Brain microvascular endothelial cell (primary cell): Measurements from ENCODE around the gene PLPP3.

Experiments used
- DNase-seq: peaks from one replicate; pipeline ENCODE4 v3.0.0-alpha.2; 2020
- H3K27ac ChIP-seq: fragments of 250-450 bp; sonication (Bioruptor Pico); 2 replicates; pipeline ENCODE4 v1.5.1; 2020; ENCODE audit warnings: mild to moderate bottlenecking, moderate library complexity
- H3K27me3 ChIP-seq: fragments of 250-450 bp; sonication (Bioruptor Pico); replicated peaks from 2 replicates; pipeline ENCODE4 v1.5.1; 2020; ENCODE audit warnings: mild to moderate bottlenecking
- H3K36me3 ChIP-seq: fragments of 250-450 bp; sonication (Bioruptor Pico); replicated peaks from 2 replicates; pipeline ENCODE4 v1.5.1; 2020; ENCODE audit warnings: mild to moderate bottlenecking
- H3K4me3 ChIP-seq: 2 replicates; pipeline ENCODE4 v1.5.1; 2011; ENCODE audit warnings: low read depth, mild to moderate bottlenecking, control low read depth, low read length, moderate library complexity
- in situ Hi-C: cut with HindIII; loops from 2 replicates; pipeline ENCODE4 v1.10.0; 2017; ENCODE audit warnings: low sequenced_read_pairs, low pct_ligation_motif_present
- TF ChIP-seq, protein P1 (sequence below): IDR thresholded peaks from 2 replicates; pipeline ENCODE4 v1.5.1; 2011; ENCODE audit warnings: low read depth, mild to moderate bottlenecking, moderate library complexity, low read length, control low read depth, inconsistent platforms; ENCODE audit errors: missing control alignments

PLPP3 gene

DNA sequence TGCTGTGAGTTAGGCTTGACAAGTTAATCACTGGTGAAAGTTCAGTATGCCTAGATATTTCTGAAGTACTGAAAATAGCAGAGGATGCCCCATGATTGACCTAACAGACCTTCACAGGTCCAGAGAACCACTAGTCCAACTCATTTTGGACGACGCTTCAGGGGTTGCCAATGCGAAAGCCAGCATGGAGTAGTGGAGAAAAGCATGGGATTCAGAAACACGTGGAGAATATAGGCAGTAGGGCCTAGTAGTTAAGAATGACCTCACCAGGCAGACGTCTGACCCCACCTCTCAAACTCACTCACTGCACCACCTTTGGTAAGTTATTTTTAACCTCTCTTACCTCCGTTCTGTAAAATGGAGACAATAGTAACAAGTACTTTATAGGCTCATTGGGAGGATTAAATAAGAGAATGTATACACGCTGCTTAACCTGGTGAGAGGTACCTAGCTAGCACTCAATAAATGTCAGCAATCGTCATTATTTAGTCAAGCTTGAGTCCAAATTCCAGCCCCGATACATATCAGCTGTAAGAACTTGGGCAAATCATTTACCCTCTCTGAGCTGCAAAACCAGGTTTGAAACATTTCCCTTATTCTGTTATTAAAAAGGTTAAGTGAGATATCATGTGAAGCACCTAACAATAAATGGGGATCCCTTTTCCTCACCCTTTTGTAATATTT, 13.2 kb downstream of the PLPP3 start:
- Histone ChIP-seq H3K4me3 (no peak overlapping the region), H3K27me3 (no peaks in the 10 kb centered on the region), H3K36me3 (no peaks in the 10 kb centered on the region), H3K27ac (no peak overlapping the region)
- no peak for DNase-seq
- TF ChIP-seq, protein P1, sequence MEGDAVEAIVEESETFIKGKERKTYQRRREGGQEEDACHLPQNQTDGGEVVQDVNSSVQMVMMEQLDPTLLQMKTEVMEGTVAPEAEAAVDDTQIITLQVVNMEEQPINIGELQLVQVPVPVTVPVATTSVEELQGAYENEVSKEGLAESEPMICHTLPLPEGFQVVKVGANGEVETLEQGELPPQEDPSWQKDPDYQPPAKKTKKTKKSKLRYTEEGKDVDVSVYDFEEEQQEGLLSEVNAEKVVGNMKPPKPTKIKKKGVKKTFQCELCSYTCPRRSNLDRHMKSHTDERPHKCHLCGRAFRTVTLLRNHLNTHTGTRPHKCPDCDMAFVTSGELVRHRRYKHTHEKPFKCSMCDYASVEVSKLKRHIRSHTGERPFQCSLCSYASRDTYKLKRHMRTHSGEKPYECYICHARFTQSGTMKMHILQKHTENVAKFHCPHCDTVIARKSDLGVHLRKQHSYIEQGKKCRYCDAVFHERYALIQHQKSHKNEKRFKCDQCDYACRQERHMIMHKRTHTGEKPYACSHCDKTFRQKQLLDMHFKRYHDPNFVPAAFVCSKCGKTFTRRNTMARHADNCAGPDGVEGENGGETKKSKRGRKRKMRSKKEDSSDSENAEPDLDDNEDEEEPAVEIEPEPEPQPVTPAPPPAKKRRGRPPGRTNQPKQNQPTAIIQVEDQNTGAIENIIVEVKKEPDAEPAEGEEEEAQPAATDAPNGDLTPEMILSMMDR = no peak
- in situ Hi-C loops = no loop called here

DNA sequence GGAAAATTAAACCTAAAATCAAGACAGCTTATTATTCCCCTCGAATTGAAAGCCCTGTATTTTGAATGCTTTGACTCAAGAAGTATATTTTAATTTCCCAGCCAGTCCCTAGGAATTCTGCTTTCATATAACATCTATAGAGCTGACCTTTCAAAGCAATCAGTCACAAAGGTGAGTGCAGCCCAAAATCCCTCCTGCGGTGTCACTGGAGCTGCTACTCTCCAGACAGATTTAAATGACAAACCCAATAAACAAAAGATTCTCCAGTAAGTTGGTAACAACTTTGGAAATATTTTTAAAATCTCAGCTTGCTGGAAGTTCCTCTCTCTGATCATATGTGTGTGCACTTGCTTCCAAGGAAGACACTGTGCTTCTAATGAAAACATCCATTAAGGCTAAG, 14.7 kb downstream of the PLPP3 start:
- in situ Hi-C loops = no loop called here
- H3K4me3 ChIP-seq = no peak overlapping the region
- H3K27me3 ChIP-seq = no peaks in the 10 kb centered on the region
- DNase-seq = no peak
- H3K36me3 ChIP-seq = no peaks in the 10 kb centered on the region
- H3K27ac ChIP-seq = no peak overlapping the region
- TF ChIP-seq, protein P1 = no peak

DNA sequence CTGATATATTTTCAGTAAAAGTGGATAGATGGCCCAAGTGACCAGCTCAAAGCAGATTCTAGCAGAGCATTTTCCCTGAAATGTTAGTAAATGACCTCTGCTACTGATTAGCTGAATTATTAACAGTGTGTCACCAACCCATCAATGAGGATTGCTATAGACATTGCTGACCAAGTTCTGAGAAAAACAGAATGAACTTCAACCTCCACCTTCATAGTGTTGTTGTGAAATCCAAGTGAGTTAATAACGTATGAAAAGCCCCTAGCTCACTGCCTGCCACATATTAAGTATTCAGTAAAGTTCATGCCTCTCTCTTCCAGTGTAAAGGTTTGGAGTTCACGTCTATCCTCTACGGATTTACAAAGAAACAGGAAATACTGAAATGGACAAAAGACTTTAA, 15.8 kb downstream of the PLPP3 start:
- TF ChIP-seq, protein P1 = no peak
- H3K4me3 ChIP-seq = no peak overlapping the region
- in situ Hi-C loops = no loop called here
- H3K27ac ChIP-seq = no peak overlapping the region
- no peaks in the 10 kb centered on the region for H3K36me3 ChIP-seq
- no peaks in the 10 kb centered on the region for H3K27me3 ChIP-seq
- no peak for DNase-seq

DNA sequence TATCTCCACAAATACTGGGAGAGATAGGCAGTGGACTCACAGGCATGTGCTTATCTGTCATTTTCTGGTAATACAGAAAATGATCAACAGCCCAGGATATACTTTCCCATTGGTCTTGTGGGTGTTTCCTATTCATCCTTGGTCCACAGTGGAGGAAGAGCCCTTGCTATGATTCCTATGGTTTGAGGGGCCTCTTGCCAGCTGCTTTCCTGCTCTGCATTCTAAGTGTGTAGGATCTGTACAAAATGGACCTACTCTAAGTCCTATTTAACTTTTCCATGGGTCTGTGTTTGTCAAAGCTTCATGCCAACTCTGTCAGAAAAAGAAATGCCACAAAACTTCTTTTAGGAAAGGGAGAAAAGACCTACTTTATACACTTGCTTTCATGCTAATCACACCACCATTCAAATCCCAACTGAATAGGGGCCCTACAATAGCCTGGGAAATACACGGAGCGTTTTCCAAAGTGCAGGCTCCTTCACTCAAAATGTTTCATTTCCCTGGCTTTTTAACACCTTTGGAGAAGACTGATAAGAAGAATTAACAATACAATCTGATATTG, 16.4 kb downstream of the PLPP3 start:
- H3K36me3 ChIP-seq = no peaks in the 10 kb centered on the region
- no peak overlapping the region for H3K4me3 ChIP-seq
- in situ Hi-C loops = no loop called here
- TF ChIP-seq, protein P1 = no peak
- no peaks in the 10 kb centered on the region for H3K27me3 ChIP-seq
- DNase-seq = no peak
- no peak overlapping the region for H3K27ac ChIP-seq

DNA sequence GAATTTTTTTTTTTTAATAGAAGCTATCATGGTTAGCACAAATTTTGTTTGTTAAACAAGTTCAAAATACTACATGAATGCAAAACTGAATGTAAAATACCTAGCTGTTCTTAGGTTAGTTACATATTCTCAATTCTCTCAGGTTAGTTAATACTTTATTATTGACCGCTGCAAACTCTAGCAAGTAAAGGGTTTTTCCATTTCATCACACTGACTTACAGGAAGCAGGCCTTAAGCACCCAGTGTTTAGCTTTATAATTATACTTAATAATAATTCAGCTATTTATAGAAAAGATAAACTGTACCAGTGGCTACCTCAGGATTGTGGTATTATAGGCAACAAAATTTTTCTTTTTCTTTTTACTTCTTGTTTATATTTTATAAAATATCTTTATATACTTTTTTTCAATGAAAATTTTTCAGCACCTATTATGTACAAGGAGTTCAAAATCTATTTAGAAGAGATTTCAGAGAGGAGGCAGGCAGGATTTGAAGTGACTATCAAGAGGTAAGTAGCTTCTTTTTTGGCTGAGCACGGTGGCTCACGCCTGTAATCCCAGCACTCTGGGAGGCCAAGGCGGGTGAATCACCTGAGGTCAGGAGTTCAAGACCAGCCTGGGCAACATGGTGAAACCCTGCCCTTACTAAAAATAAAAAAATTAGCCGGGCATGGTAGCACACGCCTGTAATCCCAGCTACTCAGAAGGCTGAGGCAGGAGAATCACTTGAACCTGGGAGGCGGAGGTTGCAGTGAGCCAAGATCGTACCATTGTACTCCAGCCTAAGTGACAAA, 17.9 kb downstream of the PLPP3 start:
- in situ Hi-C loops = no loop called here
- Histone ChIP-seq H3K4me3 (no peak overlapping the region), H3K27ac (no peak overlapping the region), H3K27me3 (no peaks in the 10 kb centered on the region), H3K36me3 (no peaks in the 10 kb centered on the region)
- TF ChIP-seq, protein P1 = no peak
- DNase-seq = no peak
